ENCODE results near the gene UNC5B.

The UNC5B gene

GRCh38 chr10:71283876-71284275 is 71.5 kb downstream of the UNC5B start:
- Mint-ChIP-seq H3K9me3 (no peaks in the 10 kb centered on the region), H3K4me3 (no peak overlapping the region), H3K27me3 (peaks cover 15% of the 10 kb centered on the region), H3K36me3 (no peaks in the 10 kb centered on the region), H3K4me1 (peaks cover 2% of the 10 kb centered on the region), H3K27ac (no peak overlapping the region)
- ATAC-seq (ENCODE audit: low read depth) (no peak), DNase-seq (ENCODE audit: low spot score in 2 of 2) (no peak)

- Mint-ChIP-seq H3K27me3 (peaks cover 15% of the 10 kb centered on the region), H3K27ac (no peak overlapping the region), H3K4me3 (no peak overlapping the region), H3K4me1 (peaks cover 2% of the 10 kb centered on the region), H3K36me3 (no peaks in the 10 kb centered on the region), H3K9me3 (no peaks in the 10 kb centered on the region)
- ATAC-seq (ENCODE audit: low read depth) (no peak), DNase-seq (ENCODE audit: low spot score in 2 of 2) (no peak)
These were observed 72.3 kb downstream of the UNC5B start for GRCh38 chr10:71284544-71285179.

GRCh38 chr10:71285180-71285545 is 72.8 kb downstream of the UNC5B start:
- H3K9me3 Mint-ChIP-seq, result no peaks in the 10 kb centered on the region
- H3K36me3 Mint-ChIP-seq, result no peaks in the 10 kb centered on the region
- no peak overlapping the region for H3K27ac Mint-ChIP-seq
- H3K27me3 Mint-ChIP-seq, result peaks cover 14% of the 10 kb centered on the region
- peaks cover 4% of the 10 kb centered on the region for H3K4me1 Mint-ChIP-seq
- no peak for DNase-seq (ENCODE audit: low spot score in 2 of 2)
- peak; percentile 67 for ATAC-seq (ENCODE audit: low read depth)
- no peak overlapping the region for H3K4me3 Mint-ChIP-seq

GRCh38 chr10:71285986-71286385 is 73.6 kb downstream of the UNC5B start:
- H3K27me3 Mint-ChIP-seq, result peaks cover 10% of the 10 kb centered on the region
- H3K36me3 Mint-ChIP-seq, result no peaks in the 10 kb centered on the region
- no peak overlapping the region for H3K27ac Mint-ChIP-seq
- peaks cover 3% of the 10 kb centered on the region for H3K4me1 Mint-ChIP-seq
- DNase-seq (ENCODE audit: low spot score in 2 of 2) (no peak), ATAC-seq (ENCODE audit: low read depth) (no peak)
- H3K4me3 Mint-ChIP-seq, result no peak overlapping the region
- H3K9me3 Mint-ChIP-seq, result no peaks in the 10 kb centered on the region

- Mint-ChIP-seq H3K36me3 (no peaks in the 10 kb centered on the region), H3K9me3 (no peaks in the 10 kb centered on the region), H3K27me3 (peaks cover 10% of the 10 kb centered on the region), H3K27ac (no peak overlapping the region), H3K4me3 (no peak overlapping the region), H3K4me1 (peaks cover 3% of the 10 kb centered on the region)
- ATAC-seq (ENCODE audit: low read depth) (no peak), DNase-seq (ENCODE audit: low spot score in 2 of 2) (no peak)
These were observed 74.3 kb downstream of the UNC5B start for GRCh38 chr10:71286521-71287294.

GRCh38 chr10:71287456-71287855 is 75.1 kb downstream of the UNC5B start:
- Mint-ChIP-seq H3K4me3 (no peak overlapping the region), H3K36me3 (no peaks in the 10 kb centered on the region), H3K27ac (no peak overlapping the region), H3K27me3 (peaks cover 12% of the 10 kb centered on the region), H3K4me1 (peaks cover 3% of the 10 kb centered on the region), H3K9me3 (no peaks in the 10 kb centered on the region)
- ATAC-seq (ENCODE audit: low read depth) (no peak), DNase-seq (ENCODE audit: low spot score in 2 of 2) (no peak)

GRCh38 chr10:71288461-71288860 is 76.1 kb downstream of the UNC5B start:
- peaks cover 12% of the 10 kb centered on the region for H3K27me3 Mint-ChIP-seq
- peaks cover 3% of the 10 kb centered on the region for H3K4me1 Mint-ChIP-seq
- H3K9me3 Mint-ChIP-seq, result no peaks in the 10 kb centered on the region
- H3K4me3 Mint-ChIP-seq, result no peak overlapping the region
- DNase-seq (ENCODE audit: low spot score in 2 of 2), result no peak
- H3K27ac Mint-ChIP-seq, result no peak overlapping the region
- no peaks in the 10 kb centered on the region for H3K36me3 Mint-ChIP-seq
- no peak for ATAC-seq (ENCODE audit: low read depth)

- Mint-ChIP-seq H3K4me1 (peaks cover 3% of the 10 kb centered on the region), H3K4me3 (no peak overlapping the region), H3K36me3 (no peaks in the 10 kb centered on the region), H3K27ac (no peak overlapping the region), H3K27me3 (peaks cover 19% of the 10 kb centered on the region), H3K9me3 (no peaks in the 10 kb centered on the region)
- ATAC-seq (ENCODE audit: low read depth) (no peak), DNase-seq (ENCODE audit: low spot score in 2 of 2) (no peak)
These were observed 77.2 kb downstream of the UNC5B start for GRCh38 chr10:71289421-71290130.

GRCh38 chr10:71290331-71290730 is 78.0 kb downstream of the UNC5B start:
- DNase-seq (ENCODE audit: low spot score in 2 of 2) (no peak), ATAC-seq (ENCODE audit: low read depth) (no peak)
- no peaks in the 10 kb centered on the region for H3K9me3 Mint-ChIP-seq
- H3K4me1 Mint-ChIP-seq, result peaks cover 3% of the 10 kb centered on the region
- H3K27ac Mint-ChIP-seq, result no peak overlapping the region
- H3K4me3 Mint-ChIP-seq, result no peak overlapping the region
- H3K36me3 Mint-ChIP-seq, result no peaks in the 10 kb centered on the region
- peaks cover 21% of the 10 kb centered on the region for H3K27me3 Mint-ChIP-seq

GRCh38 chr10:71290806-71291527 is 78.6 kb downstream of the UNC5B start:
- Mint-ChIP-seq H3K36me3 (no peaks in the 10 kb centered on the region), H3K27ac (no peak overlapping the region), H3K27me3 (peaks cover 22% of the 10 kb centered on the region), H3K4me1 (peaks cover 3% of the 10 kb centered on the region), H3K4me3 (no peak overlapping the region), H3K9me3 (no peaks in the 10 kb centered on the region)
- no peak for DNase-seq (ENCODE audit: low spot score in 2 of 2)
- ATAC-seq (ENCODE audit: low read depth), result no peak

GRCh38 chr10:71291528-71291900 is 79.1 kb downstream of the UNC5B start:
- Mint-ChIP-seq H3K4me1 (peaks cover 3% of the 10 kb centered on the region), H3K36me3 (no peaks in the 10 kb centered on the region), H3K4me3 (no peak overlapping the region), H3K27ac (no peak overlapping the region), H3K9me3 (no peaks in the 10 kb centered on the region), H3K27me3 (peaks cover 26% of the 10 kb centered on the region)
- no peak for ATAC-seq (ENCODE audit: low read depth)
- DNase-seq (ENCODE audit: low spot score in 2 of 2), result no peak

- Mint-ChIP-seq H3K4me1 (peaks cover 3% of the 10 kb centered on the region), H3K9me3 (no peaks in the 10 kb centered on the region), H3K4me3 (no peak overlapping the region), H3K36me3 (no peaks in the 10 kb centered on the region), H3K27ac (no peak overlapping the region), H3K27me3 (peaks cover 26% of the 10 kb centered on the region)
- DNase-seq (ENCODE audit: low spot score in 2 of 2), result no peak
- ATAC-seq (ENCODE audit: low read depth), result no peak
These were observed 80.5 kb downstream of the UNC5B start for GRCh38 chr10:71292624-71293445.

- no peaks in the 10 kb centered on the region for H3K9me3 Mint-ChIP-seq
- no peak for DNase-seq (ENCODE audit: low spot score in 2 of 2)
- no peaks in the 10 kb centered on the region for H3K36me3 Mint-ChIP-seq
- H3K27me3 Mint-ChIP-seq, result peaks cover 24% of the 10 kb centered on the region
- no peak overlapping the region for H3K27ac Mint-ChIP-seq
- H3K4me3 Mint-ChIP-seq, result no peak overlapping the region
- H3K4me1 Mint-ChIP-seq, result peaks cover 3% of the 10 kb centered on the region
- no peak for ATAC-seq (ENCODE audit: low read depth)
These were observed 81.2 kb downstream of the UNC5B start for GRCh38 chr10:71293446-71294084.
